ENCODE data around the gene NOXA1. TPM values are rescaled to one million over a fixed set of nuclear protein-coding genes. Genes with fewer than 3 reads are reported as not detected.

Gene NOXA1
- total and polyA plus RNA-seq, 9 of the 15 experiments (the other 6 are each of a cell fraction or from before 2014, with no cell fraction given) = 0.07 to 1.2 (median 0.20) TPM; not detected in 4

GRCh38 chr9:137456864-137457405 lies 33.7 kb downstream of the NOXA1 start (continued):
- TF ChIP-seq, protein P1, sequence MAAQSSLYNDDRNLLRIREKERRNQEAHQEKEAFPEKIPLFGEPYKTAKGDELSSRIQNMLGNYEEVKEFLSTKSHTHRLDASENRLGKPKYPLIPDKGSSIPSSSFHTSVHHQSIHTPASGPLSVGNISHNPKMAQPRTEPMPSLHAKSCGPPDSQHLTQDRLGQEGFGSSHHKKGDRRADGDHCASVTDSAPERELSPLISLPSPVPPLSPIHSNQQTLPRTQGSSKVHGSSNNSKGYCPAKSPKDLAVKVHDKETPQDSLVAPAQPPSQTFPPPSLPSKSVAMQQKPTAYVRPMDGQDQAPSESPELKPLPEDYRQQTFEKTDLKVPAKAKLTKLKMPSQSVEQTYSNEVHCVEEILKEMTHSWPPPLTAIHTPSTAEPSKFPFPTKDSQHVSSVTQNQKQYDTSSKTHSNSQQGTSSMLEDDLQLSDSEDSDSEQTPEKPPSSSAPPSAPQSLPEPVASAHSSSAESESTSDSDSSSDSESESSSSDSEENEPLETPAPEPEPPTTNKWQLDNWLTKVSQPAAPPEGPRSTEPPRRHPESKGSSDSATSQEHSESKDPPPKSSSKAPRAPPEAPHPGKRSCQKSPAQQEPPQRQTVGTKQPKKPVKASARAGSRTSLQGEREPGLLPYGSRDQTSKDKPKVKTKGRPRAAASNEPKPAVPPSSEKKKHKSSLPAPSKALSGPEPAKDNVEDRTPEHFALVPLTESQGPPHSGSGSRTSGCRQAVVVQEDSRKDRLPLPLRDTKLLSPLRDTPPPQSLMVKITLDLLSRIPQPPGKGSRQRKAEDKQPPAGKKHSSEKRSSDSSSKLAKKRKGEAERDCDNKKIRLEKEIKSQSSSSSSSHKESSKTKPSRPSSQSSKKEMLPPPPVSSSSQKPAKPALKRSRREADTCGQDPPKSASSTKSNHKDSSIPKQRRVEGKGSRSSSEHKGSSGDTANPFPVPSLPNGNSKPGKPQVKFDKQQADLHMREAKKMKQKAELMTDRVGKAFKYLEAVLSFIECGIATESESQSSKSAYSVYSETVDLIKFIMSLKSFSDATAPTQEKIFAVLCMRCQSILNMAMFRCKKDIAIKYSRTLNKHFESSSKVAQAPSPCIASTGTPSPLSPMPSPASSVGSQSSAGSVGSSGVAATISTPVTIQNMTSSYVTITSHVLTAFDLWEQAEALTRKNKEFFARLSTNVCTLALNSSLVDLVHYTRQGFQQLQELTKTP (IDR thresholded peaks at IDR 0.05; ENCODE audit: low read depth in 1 of 2, partially characterized antibody in 2 of 2) = no peak
- 0 out of 2 replicates have a peak, but pooled peaks have one; percentile 49 for TF ChIP-seq CBX1 (IDR thresholded peaks at IDR 0.05; ENCODE audit: low read depth)
- no peak for TF ChIP-seq ELF4 (CRISPR knock-in tag; IDR thresholded peaks at IDR 0.05)

- no peak overlapping the region for H3K27ac ChIP-seq (ENCODE audit: extremely low read depth, low read depth, low read length)
- H3K79me2 ChIP-seq (ENCODE audit: control insufficient read depth, insufficient read depth, low read length) = peaks cover 12% of the 10 kb centered on the region
- peak overlapping the region; percentile 61; the same call in 1 of the 2 replicates for H3K4me2 ChIP-seq (ENCODE audit: insufficient read depth, low read length)
- CTCF ChIA-PET (ENCODE audit: low intra/inter-chr PET ratio) = no interaction called here
- H3K9me3 ChIP-seq (replicated peaks; ENCODE audit: control insufficient read depth, insufficient read depth, low read depth, low read length) = no peaks in the 10 kb centered on the region
- no peak for ATAC-seq
- H3K4me1 ChIP-seq (replicated peaks in 1 of 2; ENCODE audit: control insufficient read depth in 2 of 2, insufficient read depth in 2 of 2, low read length in 2 of 2) = peaks cover 24 to 98% of the 10 kb centered on the region in 2 experiments
- in situ Hi-C loops (cut with MboI) = no loop called here
- FAIRE-seq = no peak
- peak overlapping the region in 1 of 2 experiments; percentile 97; a peak in 2 of 4 replicates for H3K9ac ChIP-seq (ENCODE audit: insufficient read depth in 1 of 2, low read depth in 2 of 2, low read length in 2 of 2)
- BruUV-seq (replicated peaks) = TSS peak; percentile 45
- peaks cover 50% of the 10 kb centered on the region; the same call in 2 of the 3 replicates for H3K36me3 ChIP-seq (ENCODE audit: control insufficient read depth, insufficient read depth, low read length)
- H2AFZ ChIP-seq (ENCODE audit: low read depth, low read length) = no peak overlapping the region
- 93% methylated on average over 41 of the region's 44 CpGs for WGBS (ENCODE audit: insufficient coverage, low coverage, missing lambda C conversion rate)
- no peak for DNase-seq (ENCODE audit: extremely low read depth in 1 of 4, low spot score in 3 of 4)
- no peaks in the 10 kb centered on the region for H4K20me1 ChIP-seq (replicated peaks; ENCODE audit: control insufficient read depth, insufficient read depth, low read length)
- POLR2A ChIA-PET = interaction anchor here (0.6 to 1.2 kb wide), 3 partner anchors 10 to 162 kb away, joined by 3 to 4 read pairs (median 3); no protein-coding TSS in a partner anchor
- H3K4me3 ChIP-seq = peak overlapping the region; percentile 59; the same call in 1 of the 2 replicates
- H3K27me3 ChIP-seq (ENCODE audit: control insufficient read depth in 2 of 2, insufficient read depth in 2 of 2, low read length in 2 of 2) = no peaks in the 10 kb centered on the region
- intact Hi-C loops (cut with micrococcal nuclease) = no loop called here
- no peaks in the 10 kb centered on the region for H3K9me1 ChIP-seq (ENCODE audit: control insufficient read depth, insufficient read depth, low read length)
- no peak for TF ChIP-seq SRF (CRISPR knock-in tag; IDR thresholded peaks at IDR 0.05)
- no peak for TF ChIP-seq TFAM (CRISPR knock-in tag; conservative IDR thresholded peaks at IDR 0.05)
- TF ChIP-seq ZNF512 (tag; IDR thresholded peaks at IDR 0.05) = no peak
- no peak for TF ChIP-seq GATAD2A (IDR thresholded peaks at IDR 0.05)
- 0 out of 2 replicates have a peak, but pooled peaks have one; percentile 25 for TF ChIP-seq SP1 (CRISPR knock-in tag; IDR thresholded peaks at IDR 0.05)
Measured at GRCh38 chr9:137457406-137458193, 34.4 kb downstream of the NOXA1 start.
